HCT116 (cell line): ENCODE results near the gene MSH2. TPM values are rescaled to one million over a fixed set of nuclear protein-coding genes. Genes with fewer than 3 reads are reported as not detected.
A peak's percentile ranks its signal among the peaks of the same experiment; 100 is the strongest.

Source experiments
- ATAC-seq: fragments of 200-7000 bp; cut with Tn5 transposase; 2 replicates; pipeline ENCODE4 v1.9.1; 2020; ENCODE audit warnings: mild to moderate bottlenecking, moderate library complexity
- BruUV-seq: library from RNA; stranded (reverse); fragments of 400-500 nt; replicated peaks from 2 replicates; lab custom pipeline; 2021; lab: Mats Ljungman, UMichigan
- CTCF ChIA-PET: fragments of 300-600 bp; sonication (Branson Sonifier 250); formaldehyde crosslinking; loops from one replicate; lab custom pipeline; 2021; ENCODE audit warnings: antibody characterized with exemption; lab: Charles Lee
- POLR2A ChIA-PET: fragments of 300-600, 350-600 bp; sonication (Branson Sonifier 250); formaldehyde crosslinking; loops from one replicate; lab custom pipeline; 2021; ENCODE audit warnings: antibody characterized with exemption; lab: Charles Lee
- RAD21 ChIA-PET, 2 experiments: fragments of 300-600 bp; sonication (Branson Sonifier 250); formaldehyde crosslinking; loops; one replicate each; lab custom pipeline; 2023; ENCODE audit warnings: low total read pairs in 2 of 2; ENCODE audit not compliant: uncharacterized antibody in 2 of 2, unreplicated experiment in 2 of 2, low non-redundant PET in 1 of 2; lab: Charles Lee
- DNase-seq: peaks from one replicate; pipeline ENCODE4 v3.0.0-alpha.2; 2010; ENCODE audit warnings: low read depth, low spot score
- H2AFZ ChIP-seq: fragments of 200-600 bp; shearing (Covaris generic), sonication (generic); 2 replicates; pipeline ENCODE4 v1.6.1; 2017; ENCODE audit warnings: low read depth, mixed run types, mixed read lengths, antibody characterized with exemption, low read length; ENCODE audit not compliant: poor library complexity, severe bottlenecking
- H3K27ac ChIP-seq: 2 replicates; pipeline ENCODE4 v1.5.1; 2012; ENCODE audit warnings: low read depth, low read length
- H3K27me3 ChIP-seq: fragments of 200-600 bp; sonication (generic); 2 replicates; pipeline ENCODE4 v1.6.1; 2016; ENCODE audit warnings: mixed run types, low read length, mixed read lengths; ENCODE audit not compliant: insufficient read depth
- H3K36me3 ChIP-seq, 2 experiments: fragments of 200-500 bp in 1 of 2; fragments of 200-600 bp in 1 of 2; sonication (Bioruptor generic) in 1 of 2; sonication (generic) in 1 of 2; 2 replicates each; pipeline versions ENCODE4 v1.5.1 to v1.6.1; 2014 to 2016; ENCODE audit warnings: low read length in 2 of 2, inconsistent platforms in 1 of 2, mixed read lengths in 1 of 2, mixed run types in 1 of 2; ENCODE audit not compliant: insufficient read depth in 2 of 2, control insufficient read depth in 1 of 2
- H3K4me1 ChIP-seq, 2 experiments: fragments of 200-600 bp in 1 of 2; sonication (generic) in 1 of 2; 2 replicates each; pipeline versions ENCODE4 v1.5.1 to v1.6.1; 2012 to 2017; ENCODE audit warnings: low read length in 2 of 2, inconsistent platforms in 1 of 2, mild to moderate bottlenecking in 1 of 2, mixed read lengths in 1 of 2, mixed run types in 1 of 2, moderate library complexity in 1 of 2; ENCODE audit not compliant: insufficient read depth in 2 of 2, control insufficient read depth in 1 of 2
- H3K4me2 ChIP-seq: fragments of 200-600 bp; sonication (generic); 2 replicates; pipeline ENCODE4 v1.6.1; 2017; ENCODE audit warnings: mixed run types, low read length, mixed read lengths
- H3K4me3 ChIP-seq, 2 experiments: fragments of 200-600 bp in 1 of 2; sonication (generic) in 1 of 2; replicated peaks in 1 of 2; 2 replicates each; pipeline ENCODE4 v1.5.1; 2011 to 2016; ENCODE audit warnings: low read length in 2 of 2, control low read depth in 1 of 2, low read depth in 1 of 2, mild to moderate bottlenecking in 1 of 2, mixed read lengths in 1 of 2, mixed run types in 1 of 2
- H3K79me2 ChIP-seq: fragments of 200-600 bp; sonication (generic); 2 replicates; pipeline ENCODE4 v1.6.1; 2017; ENCODE audit warnings: mild to moderate bottlenecking, mixed run types, low read length, moderate library complexity, mixed read lengths; ENCODE audit not compliant: insufficient read depth
- H3K9ac ChIP-seq: fragments of 200-600 bp; sonication (generic); 2 replicates; pipeline ENCODE4 v1.6.1; 2016; ENCODE audit warnings: low read length, mixed read lengths
- H3K9me2 ChIP-seq: fragments of 200-600 bp; sonication (generic), shearing (Covaris generic); 2 replicates; pipeline ENCODE4 v1.6.1; 2017; ENCODE audit warnings: mixed run types, mild to moderate bottlenecking, moderate library complexity; ENCODE audit not compliant: insufficient read depth
- H3K9me3 ChIP-seq, 2 experiments: fragments of 200-500 bp in 1 of 2; fragments of 200-600 bp in 1 of 2; sonication (Bioruptor generic) in 1 of 2; sonication (generic) in 1 of 2; 2 replicates each; pipeline ENCODE4 v1.6.1; 2014 to 2017; ENCODE audit warnings: low read length in 2 of 2, mixed read lengths in 2 of 2, inconsistent platforms in 1 of 2, low read depth in 1 of 2, mild to moderate bottlenecking in 1 of 2, mixed run types in 1 of 2, moderate library complexity in 1 of 2; ENCODE audit not compliant: control insufficient read depth in 1 of 2, insufficient read depth in 1 of 2
- H4K20me1 ChIP-seq: fragments of 200-600 bp; sonication (generic), shearing (Covaris generic); 2 replicates; pipeline ENCODE4 v1.6.1; 2017; ENCODE audit warnings: mixed run types, mild to moderate bottlenecking, moderate library complexity; ENCODE audit not compliant: insufficient read depth
- ELF1 ChIP-seq: IDR thresholded peaks from 2 replicates; pipeline ENCODE4 v1.6.1; 2012; ENCODE audit warnings: low read depth, borderline replicate concordance
- JUND ChIP-seq: IDR thresholded peaks from 2 replicates; pipeline ENCODE4 v1.6.1; 2012
- POLR2AphosphoS5 ChIP-seq: IDR thresholded peaks from 2 replicates; pipeline ENCODE4 v1.6.1; 2011; ENCODE audit warnings: mild to moderate bottlenecking, low read depth, low read length, moderate library complexity
- SIN3A ChIP-seq: IDR thresholded peaks from 2 replicates; pipeline ENCODE4 v1.6.1; 2012; ENCODE audit warnings: low read depth
- SP1 ChIP-seq: IDR thresholded peaks from 2 replicates; pipeline ENCODE4 v1.6.1; 2012; ENCODE audit warnings: low read depth
- SRF ChIP-seq: IDR thresholded peaks from 2 replicates; pipeline ENCODE4 v1.6.1; 2012; ENCODE audit warnings: low read depth
- YY1 ChIP-seq: IDR thresholded peaks from 2 replicates; pipeline ENCODE4 v1.6.1; 2011; ENCODE audit warnings: low read length, low read depth, moderate library complexity, mild to moderate bottlenecking; ENCODE audit not compliant: insufficient replicate concordance; ENCODE audit errors: extremely low read depth
- intact Hi-C: fragments of 100-400 bp; cut with micrococcal nuclease; formaldehyde crosslinking; loops from 2 replicates; pipeline ENCODE4 v1.10.0; 2022
- total RNA-seq: library from RNA; stranded (reverse); gene quantifications from one replicate; pipeline ENCODE4 v1.2.1, GENCODE V29; 2021; ENCODE audit not compliant: unreplicated experiment
- TF ChIP-seq, protein P1 (sequence below), 3 experiments: fragments of 200-600 bp in 1 of 3; sonication (generic) in 1 of 3; IDR thresholded peaks in 2 of 3; conservative IDR thresholded peaks in 1 of 3; 2 replicates each; pipeline ENCODE4 v1.5.1; 2012 to 2017; ENCODE audit warnings: low read depth in 2 of 3, low read length in 2 of 3, antibody characterized with exemption in 1 of 3, borderline replicate concordance in 1 of 3, control low read depth in 1 of 3, mild to moderate bottlenecking in 1 of 3, mixed read lengths in 1 of 3, mixed run types in 1 of 3, moderate library complexity in 1 of 3; ENCODE audit not compliant: insufficient read depth in 1 of 3
- TF ChIP-seq, protein P2 (sequence below): IDR thresholded peaks from 2 replicates; pipeline ENCODE4 v1.6.1; 2012
- TF ChIP-seq, protein P3 (sequence below): IDR thresholded peaks from 2 replicates; pipeline ENCODE4 v1.6.1; 2012; ENCODE audit warnings: low read depth

MSH2 gene
- total RNA-seq, 1 experiment from 2014 or later: 54.9 TPM

DNA sequence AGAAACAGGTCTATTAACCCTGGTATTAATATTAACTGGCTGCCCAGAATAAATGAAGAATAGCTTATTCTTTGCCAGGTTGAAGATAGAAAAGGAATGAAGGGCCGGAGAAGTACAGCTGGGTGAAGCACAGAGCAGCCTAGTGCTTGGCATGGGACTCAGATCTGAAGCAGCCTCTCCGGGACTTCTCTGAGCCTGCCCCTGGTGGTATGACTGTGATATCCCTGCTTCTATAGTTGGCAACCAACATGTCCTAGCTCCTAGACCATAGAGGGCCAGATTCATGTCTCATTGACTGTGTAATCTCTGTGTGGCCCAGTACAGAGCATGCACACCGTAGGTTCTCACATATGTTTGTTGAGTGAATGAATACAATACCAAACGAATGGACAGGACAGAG, 107.8 kb downstream of the MSH2 start:
- POLR2A ChIA-PET: no interaction called here
- ATAC-seq (peak; percentile 65), DNase-seq (no peak)
- H3K79me2 ChIP-seq: no peaks in the 10 kb centered on the region
- H3K4me1 ChIP-seq: peaks cover 0 to 6% of the 10 kb centered on the region in 2 experiments; a peak in 1 of 4 replicates
- H3K27me3 ChIP-seq: no peaks in the 10 kb centered on the region
- H3K4me3 ChIP-seq: no peak overlapping the region
- H3K27ac ChIP-seq: no peak overlapping the region
- no peaks in the 10 kb centered on the region for H3K36me3 ChIP-seq
- H4K20me1 ChIP-seq: no peaks in the 10 kb centered on the region
- BruUV-seq: no TSS peak
- intact Hi-C loops: no loop called here
- no peak overlapping the region for H3K9ac ChIP-seq
- RAD21 ChIA-PET: no interaction called here
- no peak overlapping the region for H3K4me2 ChIP-seq
- H3K9me3 ChIP-seq: no peaks in the 10 kb centered on the region; a peak in 1 of 4 replicates
- TF ChIP-seq, protein P1, sequence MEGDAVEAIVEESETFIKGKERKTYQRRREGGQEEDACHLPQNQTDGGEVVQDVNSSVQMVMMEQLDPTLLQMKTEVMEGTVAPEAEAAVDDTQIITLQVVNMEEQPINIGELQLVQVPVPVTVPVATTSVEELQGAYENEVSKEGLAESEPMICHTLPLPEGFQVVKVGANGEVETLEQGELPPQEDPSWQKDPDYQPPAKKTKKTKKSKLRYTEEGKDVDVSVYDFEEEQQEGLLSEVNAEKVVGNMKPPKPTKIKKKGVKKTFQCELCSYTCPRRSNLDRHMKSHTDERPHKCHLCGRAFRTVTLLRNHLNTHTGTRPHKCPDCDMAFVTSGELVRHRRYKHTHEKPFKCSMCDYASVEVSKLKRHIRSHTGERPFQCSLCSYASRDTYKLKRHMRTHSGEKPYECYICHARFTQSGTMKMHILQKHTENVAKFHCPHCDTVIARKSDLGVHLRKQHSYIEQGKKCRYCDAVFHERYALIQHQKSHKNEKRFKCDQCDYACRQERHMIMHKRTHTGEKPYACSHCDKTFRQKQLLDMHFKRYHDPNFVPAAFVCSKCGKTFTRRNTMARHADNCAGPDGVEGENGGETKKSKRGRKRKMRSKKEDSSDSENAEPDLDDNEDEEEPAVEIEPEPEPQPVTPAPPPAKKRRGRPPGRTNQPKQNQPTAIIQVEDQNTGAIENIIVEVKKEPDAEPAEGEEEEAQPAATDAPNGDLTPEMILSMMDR (IDR thresholded peaks at IDR 0.05 in 2 of 3, conservative IDR thresholded peaks at IDR 0.05 in 1 of 3; ENCODE audit: borderline replicate concordance in 1 of 3, insufficient read depth in 1 of 3, low read depth in 2 of 3, low read length in 2 of 3): peak in 2 of 3 experiments; percentile 27 to 33; a peak in 4 of 6 replicates
- TF ChIP-seq, protein P2, sequence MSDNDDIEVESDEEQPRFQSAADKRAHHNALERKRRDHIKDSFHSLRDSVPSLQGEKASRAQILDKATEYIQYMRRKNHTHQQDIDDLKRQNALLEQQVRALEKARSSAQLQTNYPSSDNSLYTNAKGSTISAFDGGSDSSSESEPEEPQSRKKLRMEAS: no peak
- no peaks in the 10 kb centered on the region for H3K9me2 ChIP-seq
- CTCF ChIA-PET: interaction anchor here (1.0 to 1.1 kb wide), 2 partner anchors 9 to 27 kb away, joined by 3 read pairs; no protein-coding TSS in a partner anchor
- no peak overlapping the region for H2AFZ ChIP-seq

DNA sequence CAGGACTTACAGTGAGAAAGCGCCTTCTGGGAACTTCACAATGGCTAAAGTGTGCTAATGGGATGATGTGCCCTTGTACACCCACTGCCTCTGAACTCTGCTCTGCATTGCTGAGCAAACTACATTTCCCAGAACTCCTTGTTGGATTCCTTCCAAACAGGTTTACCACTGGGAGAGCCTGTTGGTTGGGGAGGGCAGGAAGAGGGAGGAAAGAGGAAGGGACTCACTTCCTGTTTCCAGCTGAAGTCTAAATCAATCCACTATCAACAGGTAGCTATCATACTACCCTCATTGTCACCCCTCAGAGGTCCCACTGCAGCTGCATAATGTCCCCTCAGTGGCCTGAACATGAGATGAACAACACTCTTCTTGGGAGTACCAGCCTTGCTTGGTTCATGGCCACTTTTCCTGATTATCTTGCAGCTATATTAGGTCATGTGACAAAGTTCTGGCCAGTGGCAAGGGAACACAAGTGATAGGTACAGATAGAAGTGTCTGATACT, 109.7 kb downstream of the MSH2 start:
- H4K20me1 ChIP-seq: no peaks in the 10 kb centered on the region
- ChIA-PET POLR2A (no interaction called here), RAD21 (no interaction called here), CTCF (no interaction called here)
- peak; percentile 52 for DNase-seq
- H3K27ac ChIP-seq: no peak overlapping the region
- no peaks in the 10 kb centered on the region for H3K9me2 ChIP-seq
- intact Hi-C loops: no loop called here
- peak; percentile 88 for ATAC-seq
- H3K4me1 ChIP-seq: peaks cover 0 to 6% of the 10 kb centered on the region in 2 experiments; a peak in 1 of 4 replicates
- H2AFZ ChIP-seq: no peak overlapping the region
- no peaks in the 10 kb centered on the region for H3K27me3 ChIP-seq
- H3K9me3 ChIP-seq: no peaks in the 10 kb centered on the region
- no peak overlapping the region for H3K9ac ChIP-seq
- H3K4me3 ChIP-seq: 0 out of 4 replicates have a peak overlapping the region, but pooled peaks have one; percentile 0 to 11
- H3K36me3 ChIP-seq: no peaks in the 10 kb centered on the region
- no TSS peak for BruUV-seq
- H3K79me2 ChIP-seq: no peaks in the 10 kb centered on the region
- H3K4me2 ChIP-seq: peak overlapping the region; percentile 38; the same call in 1 of the 2 replicates
- TF ChIP-seq SIN3A: no peak
- peak; percentile 46; the same call in 1 of the 2 replicates for TF ChIP-seq POLR2AphosphoS5
- TF ChIP-seq SRF: no peak
- TF ChIP-seq, protein P3, sequence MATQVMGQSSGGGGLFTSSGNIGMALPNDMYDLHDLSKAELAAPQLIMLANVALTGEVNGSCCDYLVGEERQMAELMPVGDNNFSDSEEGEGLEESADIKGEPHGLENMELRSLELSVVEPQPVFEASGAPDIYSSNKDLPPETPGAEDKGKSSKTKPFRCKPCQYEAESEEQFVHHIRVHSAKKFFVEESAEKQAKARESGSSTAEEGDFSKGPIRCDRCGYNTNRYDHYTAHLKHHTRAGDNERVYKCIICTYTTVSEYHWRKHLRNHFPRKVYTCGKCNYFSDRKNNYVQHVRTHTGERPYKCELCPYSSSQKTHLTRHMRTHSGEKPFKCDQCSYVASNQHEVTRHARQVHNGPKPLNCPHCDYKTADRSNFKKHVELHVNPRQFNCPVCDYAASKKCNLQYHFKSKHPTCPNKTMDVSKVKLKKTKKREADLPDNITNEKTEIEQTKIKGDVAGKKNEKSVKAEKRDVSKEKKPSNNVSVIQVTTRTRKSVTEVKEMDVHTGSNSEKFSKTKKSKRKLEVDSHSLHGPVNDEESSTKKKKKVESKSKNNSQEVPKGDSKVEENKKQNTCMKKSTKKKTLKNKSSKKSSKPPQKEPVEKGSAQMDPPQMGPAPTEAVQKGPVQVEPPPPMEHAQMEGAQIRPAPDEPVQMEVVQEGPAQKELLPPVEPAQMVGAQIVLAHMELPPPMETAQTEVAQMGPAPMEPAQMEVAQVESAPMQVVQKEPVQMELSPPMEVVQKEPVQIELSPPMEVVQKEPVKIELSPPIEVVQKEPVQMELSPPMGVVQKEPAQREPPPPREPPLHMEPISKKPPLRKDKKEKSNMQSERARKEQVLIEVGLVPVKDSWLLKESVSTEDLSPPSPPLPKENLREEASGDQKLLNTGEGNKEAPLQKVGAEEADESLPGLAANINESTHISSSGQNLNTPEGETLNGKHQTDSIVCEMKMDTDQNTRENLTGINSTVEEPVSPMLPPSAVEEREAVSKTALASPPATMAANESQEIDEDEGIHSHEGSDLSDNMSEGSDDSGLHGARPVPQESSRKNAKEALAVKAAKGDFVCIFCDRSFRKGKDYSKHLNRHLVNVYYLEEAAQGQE: no peak
- no peak for TF ChIP-seq YY1
- TF ChIP-seq SP1: peak; percentile 44
- TF ChIP-seq JUND: no peak
- TF ChIP-seq ELF1: peak; percentile 55; the same call in 1 of the 2 replicates
- TF ChIP-seq, protein P1 (IDR thresholded peaks at IDR 0.05 in 2 of 3, conservative IDR thresholded peaks at IDR 0.05 in 1 of 3; ENCODE audit: borderline replicate concordance in 1 of 3, insufficient read depth in 1 of 3, low read depth in 2 of 3, low read length in 2 of 3): no peak
